Measurements from ENCODE around the gene SWAP70. TPM values are rescaled to one million over a fixed set of nuclear protein-coding genes. Genes with fewer than 3 reads are reported as not detected.
"Not testable (repeated sequence)": the region's sequence is repeated elsewhere in the genome, so short reads cannot be mapped to it uniquely, and the experiment has no call there.

Gene SWAP70
- total RNA-seq, 2 donors from 2014 or later: 18.8 to 22.1 TPM

- intact Hi-C loops (cut with DNase I): no loop called here
- ATAC-seq (no peak), DNase-seq (no peak)
- no peaks in the 10 kb centered on the region for H3K27me3 ChIP-seq
- no peaks in the 10 kb centered on the region for H3K9me3 ChIP-seq
- peaks cover 13% of the 10 kb centered on the region for H3K4me1 ChIP-seq
- H3K36me3 ChIP-seq (replicated peaks in 1 of 2; ENCODE audit: insufficient read depth in 1 of 2, low read depth in 2 of 2): peaks cover 0 to 7% of the 10 kb centered on the region in 2 donors
- 52 to 62% methylated on average over 2 of the region's 2 CpGs for WGBS, 2 donors
- no peak overlapping the region for H3K4me3 ChIP-seq
- peak overlapping the region in 1 of 4 donors; percentile 72 for H3K27ac ChIP-seq
- TF ChIP-seq POLR2A (IDR thresholded peaks at IDR 0.05): no peak
- no peak for TF ChIP-seq CTCF (IDR thresholded peaks at IDR 0.05)
Measured at GRCh38 chr11:9692691-9693090, 28.8 kb downstream of the SWAP70 start.

GRCh38 chr11:9693801-9694553 lies 30.1 kb downstream of the SWAP70 start:
- ATAC-seq (no peak), DNase-seq (no peak)
- Histone ChIP-seq H3K4me3 (no peak overlapping the region), H3K9me3 (no peaks in the 10 kb centered on the region), H3K27ac (no peak overlapping the region), H3K27me3 (no peaks in the 10 kb centered on the region), H3K4me1 (peaks cover 6% of the 10 kb centered on the region), H3K36me3 (replicated peaks in 1 of 2; ENCODE audit: insufficient read depth in 1 of 2, low read depth in 2 of 2) (peaks cover 0 to 7% of the 10 kb centered on the region in 2 donors)
- intact Hi-C loops (cut with DNase I): no loop called here
- WGBS, 2 donors: 50 to 57% methylated on average over 2 of the region's 2 CpGs
- TF ChIP-seq POLR2A (IDR thresholded peaks at IDR 0.05): no peak
- TF ChIP-seq CTCF (IDR thresholded peaks at IDR 0.05): no peak

GRCh38 chr11:9695228-9695627 lies 31.4 kb downstream of the SWAP70 start:
- H3K27ac ChIP-seq; H3K4me3 ChIP-seq; ATAC-seq; H3K27me3 ChIP-seq; H3K9me3 ChIP-seq; H3K36me3 ChIP-seq (replicated peaks in 1 of 2; ENCODE audit: insufficient read depth in 1 of 2, low read depth in 2 of 2); intact Hi-C loops (cut with DNase I); DNase-seq; H3K4me1 ChIP-seq: not testable (repeated sequence)
- 96 to 98% methylated on average over 8 of the region's 8 CpGs for WGBS, 2 donors

GRCh38 chr11:9697766-9698165 lies 33.9 kb downstream of the SWAP70 start:
- Histone ChIP-seq H3K36me3 (replicated peaks in 1 of 2; ENCODE audit: insufficient read depth in 1 of 2, low read depth in 2 of 2) (peaks cover 0 to 7% of the 10 kb centered on the region in 2 donors), H3K4me3 (no peak overlapping the region), H3K27ac (no peak overlapping the region), H3K27me3 (no peaks in the 10 kb centered on the region), H3K9me3 (no peaks in the 10 kb centered on the region), H3K4me1 (peaks cover 12% of the 10 kb centered on the region)
- TF ChIP-seq CTCF (IDR thresholded peaks at IDR 0.05): no peak
- 93 to 100% methylated on average over 4 of the region's 4 CpGs for WGBS, 2 donors
- ATAC-seq: no peak
- intact Hi-C loops (cut with DNase I): no loop called here
- DNase-seq: no peak

- Histone ChIP-seq H3K4me1 (peaks cover 12% of the 10 kb centered on the region), H3K4me3 (no peak overlapping the region), H3K27ac (peak overlapping the region in 3 of 4 donors; percentile 56 to 76 (median 62)), H3K9me3 (no peaks in the 10 kb centered on the region), H3K27me3 (no peaks in the 10 kb centered on the region), H3K36me3 (replicated peaks in 1 of 2; ENCODE audit: insufficient read depth in 1 of 2, low read depth in 2 of 2) (peaks cover 0 to 5% of the 10 kb centered on the region in 2 donors)
- TF ChIP-seq POLR2A (IDR thresholded peaks at IDR 0.05) (no peak), CTCF (IDR thresholded peaks at IDR 0.05) (no peak)
- DNase-seq: peak in 3 of 4 donors; percentile 35 to 39 (median 36)
- ATAC-seq: peak; percentile 79
- intact Hi-C loops (cut with DNase I): no loop called here
- WGBS, 2 donors: 39 to 45% methylated on average over 2 of the region's 2 CpGs
Measured at GRCh38 chr11:9700105-9700801, 36.4 kb downstream of the SWAP70 start.
